K562 (cell line): Measurements from ENCODE around the gene SNRPA. TPM values are rescaled to one million over a fixed set of nuclear protein-coding genes. Genes with fewer than 3 reads are reported as not detected.

Source experiments
- CREBBP ChIP-seq: IDR thresholded peaks from one replicate; pipeline ENCODE4 v1.6.1; 2012; ENCODE audit warnings: low read depth, mild to moderate bottlenecking, control low read depth, inconsistent platforms, low read length
- KDM5B ChIP-seq: fragments of 200-600 bp; sonication (generic); IDR thresholded peaks from 2 replicates; pipeline ENCODE4 v1.6.1; 2012; ENCODE audit warnings: low read depth, mild to moderate bottlenecking, moderate library complexity, low read length, control low read depth, inconsistent platforms; ENCODE audit not compliant: insufficient replicate concordance
- TBL1XR1 ChIP-seq, 2 experiments: IDR thresholded peaks; 2 replicates each; pipeline ENCODE4 v1.6.1; 2012; ENCODE audit warnings: improper control_type of control experiment in 2 of 2, low read length in 2 of 2, mild to moderate bottlenecking in 1 of 2
- TEAD4 ChIP-seq, 2 experiments: sonication (generic) in 1 of 2; formaldehyde crosslinking in 1 of 2; IDR thresholded peaks; 2 replicates each; pipeline versions ENCODE4 v1.6.1 to v1.8.0; 2012 to 2022; ENCODE audit warnings: borderline replicate concordance in 1 of 2, inconsistent platforms in 1 of 2, low read length in 1 of 2, mild to moderate bottlenecking in 1 of 2, missing genetic modification reagents in 1 of 2
- ZNF318 ChIP-seq, 2 experiments: fragments of 450-650 bp; IDR thresholded peaks; 2 replicates each; pipeline ENCODE4 v1.6.1; 2016; ENCODE audit warnings: mild to moderate bottlenecking in 2 of 2, borderline replicate concordance in 1 of 2, low read depth in 1 of 2, moderate library complexity in 1 of 2
- polyA plus RNA-seq, 8 experiments: library from polyadenylated mRNA; depleted of rRNA in 4 of 8; stranded (reverse) in 5 of 8; unstranded in 3 of 8; fragments of >200 nt; fragmentation: Nextera tagmentation in 2 of 8; fragmentation: Illumina TruSeq in 1 of 8; extraction: Ambion mirVana in 2 of 8; extraction: Trizol in 1 of 8; gene quantifications; 2 replicates each; pipeline versions ENCODE4 v1.2.1 to v1.2.3, GENCODE V29; 2011 to 2014; ENCODE audit warnings: inconsistent platforms in 1 of 8, missing spikeins in 1 of 8
- total RNA-seq, 7 experiments: library from RNA; depleted of rRNA in 6 of 7; stranded (reverse); fragments of >200 nt in 6 of 7; fragmentation: Illumina TruSeq in 2 of 7; extraction: Trizol in 2 of 7; gene quantifications; 2 replicates each; pipeline versions ENCODE4 v1.2.1 to v1.2.3, GENCODE V29; 2011 to 2021; ENCODE audit warnings: low replicate concordance in 1 of 7
- TF ChIP-seq, protein P1 (sequence below): fragments of 450-650 bp; formaldehyde crosslinking; IDR thresholded peaks from 2 replicates; pipeline ENCODE4 v1.4.0; 2020; ENCODE audit warnings: mild to moderate bottlenecking, moderate library complexity
- TF ChIP-seq, protein P2 (sequence below), 2 experiments: fragments of 150-350 bp in 1 of 2; IDR thresholded peaks; 2 replicates each; pipeline ENCODE4 v1.6.1; 2012 to 2016; ENCODE audit warnings: low read depth in 2 of 2, low read length in 2 of 2, mild to moderate bottlenecking in 1 of 2, moderate library complexity in 1 of 2
- TF ChIP-seq, protein P3 (sequence below): fragments of 250-450 bp; sonication (Bioruptor Pico); IDR thresholded peaks from 2 replicates; pipeline ENCODE4 v1.8.0; 2022; ENCODE audit warnings: inconsistent platforms, mild to moderate bottlenecking, moderate library complexity, borderline replicate concordance

The SNRPA gene
- total and polyA plus RNA-seq, 9 of the 15 experiments (the other 6 are each of a cell fraction or from before 2014, with no cell fraction given) = 16.3 to 311 (median 193) TPM

- TF ChIP-seq TEAD4 (IDR thresholded peaks at IDR 0.05; ENCODE audit: low read length) (no peak), TEAD4 (CRISPR knock-in tag; IDR thresholded peaks at IDR 0.05; ENCODE audit: borderline replicate concordance) (no peak), CREBBP (no peak), KDM5B (no peak), TBL1XR1 (IDR thresholded peaks at IDR 0.05; ENCODE audit: low read length in 2 of 2) (no peak), ZNF318 (IDR thresholded peaks at IDR 0.05; ENCODE audit: borderline replicate concordance in 1 of 2, low read depth in 1 of 2) (no peak)
- TF ChIP-seq, protein P1, sequence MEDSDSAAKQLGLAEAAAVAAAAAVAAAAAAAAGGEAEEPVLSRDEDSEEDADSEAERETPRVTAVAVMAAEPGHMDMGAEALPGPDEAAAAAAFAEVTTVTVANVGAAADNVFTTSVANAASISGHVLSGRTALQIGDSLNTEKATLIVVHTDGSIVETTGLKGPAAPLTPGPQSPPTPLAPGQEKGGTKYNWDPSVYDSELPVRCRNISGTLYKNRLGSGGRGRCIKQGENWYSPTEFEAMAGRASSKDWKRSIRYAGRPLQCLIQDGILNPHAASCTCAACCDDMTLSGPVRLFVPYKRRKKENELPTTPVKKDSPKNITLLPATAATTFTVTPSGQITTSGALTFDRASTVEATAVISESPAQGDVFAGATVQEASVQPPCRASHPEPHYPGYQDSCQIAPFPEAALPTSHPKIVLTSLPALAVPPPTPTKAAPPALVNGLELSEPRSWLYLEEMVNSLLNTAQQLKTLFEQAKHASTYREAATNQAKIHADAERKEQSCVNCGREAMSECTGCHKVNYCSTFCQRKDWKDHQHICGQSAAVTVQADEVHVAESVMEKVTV (CRISPR knock-in tag) = no peak
- TF ChIP-seq, protein P2, sequence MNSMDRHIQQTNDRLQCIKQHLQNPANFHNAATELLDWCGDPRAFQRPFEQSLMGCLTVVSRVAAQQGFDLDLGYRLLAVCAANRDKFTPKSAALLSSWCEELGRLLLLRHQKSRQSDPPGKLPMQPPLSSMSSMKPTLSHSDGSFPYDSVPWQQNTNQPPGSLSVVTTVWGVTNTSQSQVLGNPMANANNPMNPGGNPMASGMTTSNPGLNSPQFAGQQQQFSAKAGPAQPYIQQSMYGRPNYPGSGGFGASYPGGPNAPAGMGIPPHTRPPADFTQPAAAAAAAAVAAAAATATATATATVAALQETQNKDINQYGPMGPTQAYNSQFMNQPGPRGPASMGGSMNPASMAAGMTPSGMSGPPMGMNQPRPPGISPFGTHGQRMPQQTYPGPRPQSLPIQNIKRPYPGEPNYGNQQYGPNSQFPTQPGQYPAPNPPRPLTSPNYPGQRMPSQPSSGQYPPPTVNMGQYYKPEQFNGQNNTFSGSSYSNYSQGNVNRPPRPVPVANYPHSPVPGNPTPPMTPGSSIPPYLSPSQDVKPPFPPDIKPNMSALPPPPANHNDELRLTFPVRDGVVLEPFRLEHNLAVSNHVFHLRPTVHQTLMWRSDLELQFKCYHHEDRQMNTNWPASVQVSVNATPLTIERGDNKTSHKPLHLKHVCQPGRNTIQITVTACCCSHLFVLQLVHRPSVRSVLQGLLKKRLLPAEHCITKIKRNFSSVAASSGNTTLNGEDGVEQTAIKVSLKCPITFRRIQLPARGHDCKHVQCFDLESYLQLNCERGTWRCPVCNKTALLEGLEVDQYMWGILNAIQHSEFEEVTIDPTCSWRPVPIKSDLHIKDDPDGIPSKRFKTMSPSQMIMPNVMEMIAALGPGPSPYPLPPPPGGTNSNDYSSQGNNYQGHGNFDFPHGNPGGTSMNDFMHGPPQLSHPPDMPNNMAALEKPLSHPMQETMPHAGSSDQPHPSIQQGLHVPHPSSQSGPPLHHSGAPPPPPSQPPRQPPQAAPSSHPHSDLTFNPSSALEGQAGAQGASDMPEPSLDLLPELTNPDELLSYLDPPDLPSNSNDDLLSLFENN (IDR thresholded peaks at IDR 0.05; ENCODE audit: low read depth in 2 of 2, low read length in 2 of 2) = no peak
- TF ChIP-seq, protein P3, sequence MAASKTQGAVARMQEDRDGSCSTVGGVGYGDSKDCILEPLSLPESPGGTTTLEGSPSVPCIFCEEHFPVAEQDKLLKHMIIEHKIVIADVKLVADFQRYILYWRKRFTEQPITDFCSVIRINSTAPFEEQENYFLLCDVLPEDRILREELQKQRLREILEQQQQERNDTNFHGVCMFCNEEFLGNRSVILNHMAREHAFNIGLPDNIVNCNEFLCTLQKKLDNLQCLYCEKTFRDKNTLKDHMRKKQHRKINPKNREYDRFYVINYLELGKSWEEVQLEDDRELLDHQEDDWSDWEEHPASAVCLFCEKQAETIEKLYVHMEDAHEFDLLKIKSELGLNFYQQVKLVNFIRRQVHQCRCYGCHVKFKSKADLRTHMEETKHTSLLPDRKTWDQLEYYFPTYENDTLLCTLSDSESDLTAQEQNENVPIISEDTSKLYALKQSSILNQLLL (CRISPR knock-in tag) = no peak
These were observed 1.3 kb downstream of the SNRPA start (continued) for GRCh38 chr19:40752257-40752781.
